A549 (cell line): Measurements from ENCODE around the gene DENND6B. TPM values are rescaled to one million over a fixed set of nuclear protein-coding genes. Genes with fewer than 3 reads are reported as not detected.

Experiments used
- ATAC-seq, 2 experiments: fragments of 200-7000 bp in 1 of 2; fragments of >200 bp in 1 of 2; cut with Nextera tagmentation in 1 of 2; cut with Tn5 transposase in 1 of 2; 3 replicates each; pipeline versions ENCODE4 v1.8.0 to v1.9.1; 2018 to 2020; ENCODE audit warnings: mild to moderate bottlenecking in 1 of 2, moderate library complexity in 1 of 2
- CTCF ChIA-PET: fragments of 300-600 bp; sonication (Branson Sonifier 250); formaldehyde crosslinking; extraction: SDS; loops from one replicate; lab custom pipeline; 2021; ENCODE audit warnings: antibody characterized with exemption, inconsistent platforms; lab: Yijun Ruan, JAX
- POLR2A ChIA-PET: fragments of 350-600 bp; formaldehyde crosslinking; extraction: SDS; loops from one replicate; lab custom pipeline; 2021; ENCODE audit warnings: antibody characterized with exemption, inconsistent platforms; lab: Yijun Ruan, JAX
- DNase-seq, 2 experiments: peaks; one replicate each; pipeline versions ENCODE4 v3.0.0 to v3.0.0-alpha.2; 2011 to 2016; ENCODE audit warnings: low read depth in 1 of 2, low spot score in 1 of 2
- FAIRE-seq: peaks from 2 replicates; lab custom pipeline; 2011; peaks lifted over from hg19 to GRCh38; lab: Jason Lieb, UNC
- H3K27ac ChIP-seq, 2 experiments: fragments of >200 bp; sonication (Bioruptor Twin); formaldehyde crosslinking; 3 replicates each; pipeline ENCODE4 v1.5.1; 2016 to 2017
- H3K4me1 ChIP-seq: fragments of >200 bp; sonication (Bioruptor Twin); formaldehyde crosslinking; 3 replicates; pipeline ENCODE4 v1.6.1; 2016
- H3K4me2 ChIP-seq: fragments of >200 bp; sonication (Bioruptor Twin); formaldehyde crosslinking; 3 replicates; pipeline ENCODE4 v1.6.1; 2016
- H3K4me3 ChIP-seq: fragments of >200 bp; sonication (Bioruptor Twin); formaldehyde crosslinking; 3 replicates; pipeline ENCODE4 v1.5.1; 2016
- H3K9me3 ChIP-seq: fragments of >200 bp; sonication (Bioruptor Twin); formaldehyde crosslinking; 3 replicates; pipeline ENCODE4 v1.6.1; 2016
- CHD4 ChIP-seq: fragments of 200-600 bp; sonication (generic); IDR thresholded peaks from 2 replicates; pipeline ENCODE4 v1.6.1; 2016; ENCODE audit warnings: antibody characterized with exemption, mild to moderate bottlenecking, borderline replicate concordance
- FOSL2 ChIP-seq, 2 experiments: fragments of 450-650 bp in 1 of 2; fragments of >200 bp in 1 of 2; sonication (Bioruptor Twin) in 1 of 2; formaldehyde crosslinking; IDR thresholded peaks; 2 replicates each; pipeline versions ENCODE4 v1.5.0 to v1.6.1; 2016 to 2020; ENCODE audit warnings: mild to moderate bottlenecking in 1 of 2, moderate library complexity in 1 of 2
- GATA3 ChIP-seq: IDR thresholded peaks from 2 replicates; pipeline ENCODE4 v1.6.1; 2012; ENCODE audit warnings: borderline replicate concordance
- HMGXB4 ChIP-seq: fragments of 250-450 bp; sonication (Bioruptor Pico); IDR thresholded peaks from 2 replicates; pipeline ENCODE4 v1.5.0; 2021; ENCODE audit warnings: mild to moderate bottlenecking, moderate library complexity, borderline replicate concordance
- HOXB13 ChIP-seq: fragments of 250-450 bp; sonication (Bioruptor Pico); IDR thresholded peaks from 2 replicates; pipeline ENCODE4 v1.5.0; 2020; ENCODE audit warnings: low read depth, mild to moderate bottlenecking, moderate library complexity
- HOXB5 ChIP-seq: fragments of 250-450 bp; sonication (Bioruptor Pico); IDR thresholded peaks from 2 replicates; pipeline ENCODE4 v1.5.0; 2020; ENCODE audit warnings: mild to moderate bottlenecking, moderate library complexity
- JUN ChIP-seq, 2 experiments: fragments of >200 bp; sonication (Bioruptor Twin); formaldehyde crosslinking; IDR thresholded peaks; 2 replicates in 1 of 2; 3 replicates in 1 of 2; pipeline ENCODE4 v1.6.1; 2016 to 2017
- MAX ChIP-seq: IDR thresholded peaks from 2 replicates; pipeline ENCODE4 v1.6.1; 2012
- NPAS2 ChIP-seq: fragments of 250-450 bp; sonication (Bioruptor Pico); IDR thresholded peaks from 2 replicates; pipeline ENCODE4 v1.8.0; 2022; ENCODE audit warnings: mild to moderate bottlenecking, moderate library complexity, borderline replicate concordance
- NR3C1 ChIP-seq: fragments of >200 bp; sonication (Bioruptor Twin); formaldehyde crosslinking; IDR thresholded peaks from 3 replicates; pipeline ENCODE4 v1.6.1; 2017
- RCOR1 ChIP-seq: fragments of 150-350 bp; IDR thresholded peaks from 2 replicates; pipeline ENCODE4 v1.6.1; 2014; ENCODE audit warnings: antibody characterized with exemption, low read length, low read depth
- ZC3H11A ChIP-seq: fragments of 450-650 bp; IDR thresholded peaks from 2 replicates; pipeline ENCODE4 v1.6.1; 2014; ENCODE audit warnings: antibody characterized with exemption, mild to moderate bottlenecking
- WGBS: methylation state at CpG from one replicate; pipeline ENCODE4 v1.1.6; 2017; ENCODE audit errors: missing lambda C conversion rate; 5-methylcytosine and 5-hydroxymethylcytosine counted together
- polyA plus RNA-seq, 4 experiments: library from polyadenylated mRNA; depleted of rRNA in 3 of 4; stranded (reverse); fragments of >200 nt; fragmentation: RNase III in 1 of 4; extraction: RNeasy Plus Mini Kit Qiagen cat#74134 plus additional on column Dnase treatment in 1 of 4; gene quantifications; 2 replicates in 3 of 4; 3 replicates in 1 of 4; pipeline ENCODE4 v1.2.3, GENCODE V29; 2011 to 2017
- TF ChIP-seq, protein P1 (sequence below): IDR thresholded peaks from 2 replicates; pipeline ENCODE4 v1.6.1; 2012; ENCODE audit warnings: low read depth, borderline replicate concordance

The DENND6B gene
- polyA plus RNA-seq, 2 of the 4 experiments (the other 2 are of a cell fraction): 1.6 to 1.9 TPM

GRCh38 chr22:50303848-50304527, 22.8 kb downstream of the DENND6B start:
- Histone ChIP-seq H3K27ac (peak overlapping the region; percentile 98 to 100), H3K9me3 (no peaks in the 10 kb centered on the region), H3K4me3 (peak overlapping the region; percentile 100), H3K4me1 (peaks cover 75% of the 10 kb centered on the region), H3K4me2 (peak overlapping the region; percentile 96)
- TF ChIP-seq CHD4: no peak
- TF ChIP-seq FOSL2 (IDR thresholded peaks at IDR 0.05): no peak
- 0 out of 2 replicates have a peak, but pooled peaks have one; percentile 6 for TF ChIP-seq FOSL2 (CRISPR knock-in tag; IDR thresholded peaks at IDR 0.05)
- CTCF ChIA-PET: interaction anchor here (0.7 to 5.7 kb wide), 8 partner anchors 10 to 61 kb away, joined by 3 to 57 read pairs (median 5); partner anchors contain the start of gene DENND6B
- WGBS: 20% methylated on average over 1 of the region's 11 CpGs
- POLR2A ChIA-PET: interaction anchor here (2.3 kb wide), 1 partner anchor 10 kb away, joined by 11 read pairs; no protein-coding TSS in a partner anchor
- DNase-seq (peak in 1 of 2 experiments; percentile 58), FAIRE-seq (no peak), ATAC-seq (peak; percentile 5 to 49; a peak in 3 of 6 replicates)

DNA sequence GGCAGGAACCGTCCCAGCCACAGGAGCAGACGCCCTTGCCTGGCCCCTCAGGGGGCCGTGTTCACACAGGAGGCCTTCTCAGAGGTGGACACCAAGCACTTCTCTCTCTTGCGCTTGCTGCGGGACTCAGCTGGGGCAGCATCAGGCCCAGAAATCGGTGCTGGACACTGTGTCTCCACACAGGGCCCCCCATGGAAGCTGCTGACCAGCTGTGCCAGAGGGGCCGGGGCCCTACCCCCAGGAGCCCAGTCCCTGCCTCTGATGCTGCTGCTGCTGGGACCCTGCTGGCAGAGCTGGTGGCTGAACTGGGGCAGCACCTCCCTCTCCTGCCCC, 23.3 kb downstream of the DENND6B start:
- POLR2A ChIA-PET: no interaction called here
- TF ChIP-seq HMGXB4: no peak
- no peak for TF ChIP-seq NR3C1
- Histone ChIP-seq H3K4me2 (peak overlapping the region; percentile 96), H3K4me3 (peak overlapping the region; percentile 100; the same call in 1 of the 3 replicates), H3K27ac (peak overlapping the region; percentile 98 to 100), H3K4me1 (peaks cover 70% of the 10 kb centered on the region), H3K9me3 (no peaks in the 10 kb centered on the region)
- no peak for ATAC-seq
- FAIRE-seq: no peak
- no peak for DNase-seq
- WGBS: 80% methylated on average over 1 of the region's 7 CpGs
- CTCF ChIA-PET: interaction anchor here (0.7 to 5.7 kb wide), 5 partner anchors 17 to 51 kb away, joined by 3 to 57 read pairs (median 3); partner anchors contain the start of gene DENND6B

DNA sequence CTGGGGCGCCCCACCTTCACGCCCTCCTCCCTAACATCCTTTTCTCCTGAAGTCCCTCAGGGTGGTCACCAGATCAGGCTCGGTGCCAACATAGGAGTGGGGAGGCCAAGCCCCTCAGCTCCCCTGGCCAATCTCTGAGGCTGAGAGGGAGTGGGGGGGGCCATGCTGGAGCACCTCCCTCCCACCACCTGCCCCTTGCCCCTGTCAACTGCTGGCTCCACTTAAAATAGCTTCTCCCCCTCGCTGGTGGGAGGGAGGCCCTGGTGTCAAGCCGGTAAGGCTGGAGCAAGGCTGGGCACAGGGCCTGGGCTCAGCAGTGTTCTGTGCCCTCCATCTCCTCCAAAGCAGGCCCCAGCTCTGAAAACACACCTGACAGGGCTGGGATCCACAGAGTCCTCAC, 24.2 kb downstream of the DENND6B start:
- TF ChIP-seq, protein P1, sequence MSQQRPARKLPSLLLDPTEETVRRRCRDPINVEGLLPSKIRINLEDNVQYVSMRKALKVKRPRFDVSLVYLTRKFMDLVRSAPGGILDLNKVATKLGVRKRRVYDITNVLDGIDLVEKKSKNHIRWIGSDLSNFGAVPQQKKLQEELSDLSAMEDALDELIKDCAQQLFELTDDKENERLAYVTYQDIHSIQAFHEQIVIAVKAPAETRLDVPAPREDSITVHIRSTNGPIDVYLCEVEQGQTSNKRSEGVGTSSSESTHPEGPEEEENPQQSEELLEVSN: no peak
- no peak for TF ChIP-seq HOXB5 (CRISPR knock-in tag)
- no peak for TF ChIP-seq RCOR1
- TF ChIP-seq ZC3H11A: no peak
- no peak for TF ChIP-seq HOXB13 (CRISPR knock-in tag)
- no peak for TF ChIP-seq JUN (IDR thresholded peaks at IDR 0.05)
- H3K4me1 ChIP-seq: peaks cover 70% of the 10 kb centered on the region
- POLR2A ChIA-PET: no interaction called here

GRCh38 chr22:50302041-50302541, 24.7 kb downstream of the DENND6B start:
- WGBS: 25% methylated on average over 4 of the region's 9 CpGs
- no peaks in the 10 kb centered on the region for H3K9me3 ChIP-seq
- FAIRE-seq (no peak), DNase-seq (no peak), ATAC-seq (0 out of 6 replicates have a peak, but pooled peaks of 1 of the 2 experiments have one; percentile 5)
- TF ChIP-seq NPAS2 (CRISPR knock-in tag) (no peak), GATA3 (0 out of 2 replicates have a peak, but pooled peaks have one; percentile 21), CHD4 (no peak), MAX (peak; percentile 20; the same call in 1 of the 2 replicates)
- H3K4me1 ChIP-seq: peaks cover 74% of the 10 kb centered on the region
- H3K4me2 ChIP-seq: peak overlapping the region; percentile 96
- CTCF ChIA-PET: interaction anchor here (0.8 to 5.7 kb wide), 5 partner anchors 8 to 40 kb away, joined by 3 to 57 read pairs (median 6); partner anchors contain the start of gene DENND6B
- POLR2A ChIA-PET: no interaction called here
- H3K4me3 ChIP-seq: no peak overlapping the region
- peak overlapping the region; percentile 98 to 100 for H3K27ac ChIP-seq

More for the DNA sequence above, 24.2 kb downstream of the DENND6B start:
- 60% methylated on average over 1 of the region's 5 CpGs for WGBS
- H3K9me3 ChIP-seq: no peaks in the 10 kb centered on the region
- CTCF ChIA-PET: interaction anchor here (0.8 to 5.7 kb wide), 5 partner anchors 9 to 39 kb away, joined by 3 to 57 read pairs (median 6); partner anchors contain the start of gene DENND6B
- ATAC-seq: no peak
- no peak for DNase-seq
- H3K27ac ChIP-seq: peak overlapping the region; percentile 98 to 100
- H3K4me3 ChIP-seq: no peak overlapping the region
- H3K4me2 ChIP-seq: peak overlapping the region; percentile 96
- FAIRE-seq: no peak
